Nephron (organoid): ENCODE results near the gene TRUB1.
A peak's percentile ranks its signal among the peaks of the same experiment; 100 is the strongest.
"Not testable (repeated sequence)": the region's sequence is repeated elsewhere in the genome, so short reads cannot be mapped to it uniquely, and the experiment has no call there.

ENCODE experiments used
- H3K27ac Mint-ChIP-seq, 3 experiments: 2 replicates each; pipeline ENCODE4 v1.8.0; 2020; ENCODE audit warnings: mixed read lengths in 3 of 3, mild to moderate bottlenecking in 2 of 3, moderate library complexity in 1 of 3
- H3K27me3 Mint-ChIP-seq: 2 replicates; pipeline ENCODE4 v1.8.0; 2021; ENCODE audit warnings: low read depth, mild to moderate bottlenecking, moderate library complexity, mixed read lengths
- H3K36me3 Mint-ChIP-seq: 2 replicates; pipeline ENCODE4 v1.8.0; 2020; ENCODE audit warnings: low read depth, mixed read lengths
- H3K4me1 Mint-ChIP-seq: 2 replicates; pipeline ENCODE4 v1.8.0; 2020; ENCODE audit warnings: mixed read lengths
- H3K4me3 Mint-ChIP-seq, 3 experiments: 2 replicates each; pipeline ENCODE4 v1.8.0; 2020; ENCODE audit warnings: mild to moderate bottlenecking in 3 of 3, mixed read lengths in 3 of 3, moderate library complexity in 2 of 3
- H3K9me3 Mint-ChIP-seq: 2 replicates; pipeline ENCODE4 v1.8.0; 2020; ENCODE audit warnings: mixed read lengths
- CTCF ChIP-seq, 3 experiments: fragments of 200-600 bp; sonication (generic); IDR thresholded peaks; one replicate each; pipeline ENCODE4 v1.5.0; 2021; ENCODE audit warnings: antibody characterized with exemption in 3 of 3; ENCODE audit not compliant: unreplicated experiment in 3 of 3

Gene TRUB1

GRCh38 chr10:114928818-114929217, 9.2 kb upstream of the TRUB1 start:
- H3K9me3 Mint-ChIP-seq, result peaks cover 2% of the 10 kb centered on the region
- no peaks in the 10 kb centered on the region for H3K36me3 Mint-ChIP-seq
- peak overlapping the region in 2 of 3 experiments; percentile 38 to 69 for H3K27ac Mint-ChIP-seq
- TF ChIP-seq CTCF (IDR thresholded peaks at IDR 0.05; ENCODE audit: unreplicated experiment in 3 of 3), result no peak
- peaks cover 45% of the 10 kb centered on the region for H3K4me1 Mint-ChIP-seq
- H3K4me3 Mint-ChIP-seq, result no peak overlapping the region
- no peaks in the 10 kb centered on the region for H3K27me3 Mint-ChIP-seq

- Mint-ChIP-seq H3K9me3 (no peaks in the 10 kb centered on the region), H3K4me3 (no peak overlapping the region), H3K4me1 (peaks cover 39% of the 10 kb centered on the region), H3K27ac (peak overlapping the region in 2 of 3 experiments; percentile 55 to 75), H3K27me3 (no peaks in the 10 kb centered on the region), H3K36me3 (no peaks in the 10 kb centered on the region)
- TF ChIP-seq CTCF (IDR thresholded peaks at IDR 0.05; ENCODE audit: unreplicated experiment in 3 of 3), result no peak
These were observed 7.7 kb upstream of the TRUB1 start for GRCh38 chr10:114930320-114930719.

DNA sequence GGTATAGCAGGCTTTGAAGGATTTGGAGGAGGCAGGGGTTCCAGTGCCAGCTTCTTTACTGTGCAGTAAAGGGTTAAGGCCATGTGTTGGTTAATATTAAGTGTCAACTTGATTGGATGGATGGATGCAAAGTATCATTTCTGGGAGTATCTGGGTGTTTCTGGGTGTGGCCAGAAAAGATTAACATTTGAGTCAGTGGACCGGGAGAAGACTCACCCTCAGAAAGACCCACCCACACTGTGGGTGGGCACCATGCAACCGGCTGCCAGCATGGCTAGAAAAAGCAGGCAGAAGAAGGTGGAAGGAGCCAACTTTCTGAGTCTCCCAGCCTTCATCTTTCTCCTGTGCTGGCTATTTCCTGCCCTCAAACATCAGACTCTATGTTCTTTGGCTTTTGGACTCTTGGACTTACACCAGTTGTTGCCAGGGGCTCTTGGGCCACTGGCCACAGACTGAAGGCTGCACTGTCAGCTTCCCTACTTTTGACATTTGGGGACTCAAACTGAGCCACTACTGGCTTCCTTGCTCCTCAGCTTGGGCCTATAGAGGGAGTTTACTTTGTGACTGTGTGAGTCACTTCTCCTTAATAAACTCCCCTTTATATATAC, 6.8 kb upstream of the TRUB1 start:
- TF ChIP-seq CTCF (IDR thresholded peaks at IDR 0.05; ENCODE audit: unreplicated experiment in 3 of 3), result no peak
- Mint-ChIP-seq H3K27ac (peak overlapping the region in 1 of 3 experiments; percentile 55), H3K4me3 (no peak overlapping the region), H3K36me3 (no peaks in the 10 kb centered on the region), H3K9me3 (no peaks in the 10 kb centered on the region), H3K27me3 (no peaks in the 10 kb centered on the region), H3K4me1 (peaks cover 31% of the 10 kb centered on the region)

GRCh38 chr10:114932225-114932624, 5.8 kb upstream of the TRUB1 start:
- H3K4me1 Mint-ChIP-seq, result peaks cover 26% of the 10 kb centered on the region
- no peak overlapping the region for H3K4me3 Mint-ChIP-seq
- no peaks in the 10 kb centered on the region for H3K27me3 Mint-ChIP-seq
- H3K27ac Mint-ChIP-seq, result peak overlapping the region; percentile 3 to 76 (median 27)
- no peaks in the 10 kb centered on the region for H3K9me3 Mint-ChIP-seq
- no peak for TF ChIP-seq CTCF (IDR thresholded peaks at IDR 0.05; ENCODE audit: unreplicated experiment in 3 of 3)
- no peaks in the 10 kb centered on the region for H3K36me3 Mint-ChIP-seq

GRCh38 chr10:114932945-114933344, 5.0 kb upstream of the TRUB1 start:
- H3K4me1 Mint-ChIP-seq, result peaks cover 19% of the 10 kb centered on the region
- H3K36me3 Mint-ChIP-seq, result no peaks in the 10 kb centered on the region
- TF ChIP-seq CTCF (IDR thresholded peaks at IDR 0.05; ENCODE audit: unreplicated experiment in 3 of 3), result no peak
- H3K4me3 Mint-ChIP-seq, result no peak overlapping the region
- H3K27ac Mint-ChIP-seq, result peak overlapping the region in 1 of 3 experiments; percentile 76
- H3K9me3 Mint-ChIP-seq, result no peaks in the 10 kb centered on the region
- H3K27me3 Mint-ChIP-seq, result no peaks in the 10 kb centered on the region

- no peak overlapping the region for H3K4me3 Mint-ChIP-seq
- no peaks in the 10 kb centered on the region for H3K27me3 Mint-ChIP-seq
- no peaks in the 10 kb centered on the region for H3K36me3 Mint-ChIP-seq
- no peak overlapping the region for H3K27ac Mint-ChIP-seq
- TF ChIP-seq CTCF (IDR thresholded peaks at IDR 0.05; ENCODE audit: unreplicated experiment in 3 of 3), result no peak
- H3K9me3 Mint-ChIP-seq, result no peaks in the 10 kb centered on the region
- peaks cover 22% of the 10 kb centered on the region for H3K4me1 Mint-ChIP-seq
These were observed 4.4 kb upstream of the TRUB1 start for GRCh38 chr10:114933588-114933987.

DNA sequence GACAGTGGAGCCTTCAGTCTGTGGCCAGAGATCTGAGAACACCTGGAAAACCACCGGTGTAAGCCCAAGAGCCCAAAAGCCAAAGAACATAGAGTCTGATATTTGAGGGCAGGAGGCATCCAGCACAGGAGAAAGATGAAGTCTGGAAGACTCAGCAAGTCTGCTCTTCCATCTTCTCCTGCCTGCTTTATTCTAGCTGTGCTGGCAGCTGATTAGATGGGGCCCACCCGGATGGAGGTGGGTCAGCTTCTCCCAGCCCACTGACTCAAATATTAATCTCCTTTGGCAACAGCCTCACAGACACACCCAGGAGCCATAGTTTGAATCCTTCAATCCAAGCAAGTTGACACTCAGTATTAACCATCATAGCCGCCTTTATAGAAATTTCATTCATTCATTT, 4.0 kb upstream of the TRUB1 start:
- H3K4me3 Mint-ChIP-seq, H3K9me3 Mint-ChIP-seq, H3K27ac Mint-ChIP-seq, H3K27me3 Mint-ChIP-seq, H3K36me3 Mint-ChIP-seq: not testable (repeated sequence)
- H3K4me1 Mint-ChIP-seq, result peaks cover 20% of the 10 kb centered on the region
